Spleen (tissue), 11 donors: ENCODE results near the gene VAMP1. TPM values are rescaled to one million over a fixed set of nuclear protein-coding genes. Genes with fewer than 3 reads are reported as not detected.

Experiments
- DNase-seq: peaks from one replicate; pipeline ENCODE4 v3.0.0-alpha.2; 2020
- H3K27ac ChIP-seq, 8 donors: fragments of 200-600 bp; sonication (generic) in 7 of 8; 1 replicate in 4 of 8; 2 replicates in 4 of 8; pipeline versions ENCODE4 v1.5.0 to v1.8.0; 2016 to 2021; ENCODE audit warnings: inconsistent platforms in 4 of 8, mild to moderate bottlenecking in 4 of 8, moderate library complexity in 1 of 8
- H3K27me3 ChIP-seq, 7 donors: fragments of 200-600 bp; sonication (generic) in 6 of 7; replicated peaks in 1 of 7; 1 replicate in 4 of 7; 2 replicates in 3 of 7; pipeline versions ENCODE4 v1.5.0 to v1.8.0; 2016 to 2021; ENCODE audit warnings: inconsistent platforms in 3 of 7, mild to moderate bottlenecking in 1 of 7
- H3K36me3 ChIP-seq, 6 donors: fragments of 200-600 bp; sonication (generic) in 5 of 6; 1 replicate in 4 of 6; 2 replicates in 2 of 6; pipeline versions ENCODE4 v1.5.0 to v1.8.0; 2016 to 2021; ENCODE audit warnings: inconsistent platforms in 2 of 6
- H3K4me1 ChIP-seq, 6 donors: fragments of 200-600 bp; sonication (generic) in 5 of 6; 1 replicate in 3 of 6; 2 replicates in 3 of 6; pipeline versions ENCODE4 v1.5.0 to v1.8.0; 2016 to 2021; ENCODE audit warnings: inconsistent platforms in 3 of 6
- H3K4me3 ChIP-seq, 8 donors: fragments of 200-600 bp; sonication (generic) in 7 of 8; 1 replicate in 4 of 8; 2 replicates in 4 of 8; pipeline versions ENCODE4 v1.5.0 to v1.8.0; 2016 to 2021; ENCODE audit warnings: inconsistent platforms in 4 of 8, mild to moderate bottlenecking in 4 of 8, moderate library complexity in 2 of 8
- H3K9me3 ChIP-seq, 8 donors: fragments of 200-600 bp; sonication (generic) in 7 of 8; 1 replicate in 4 of 8; 2 replicates in 4 of 8; pipeline versions ENCODE4 v1.5.0 to v1.8.0; 2016 to 2021; ENCODE audit warnings: inconsistent platforms in 4 of 8
- CTCF ChIP-seq, 11 experiments: fragments of 200-600 bp in 7 of 11; fragments of 450-650 bp in 4 of 11; sonication (generic) in 4 of 11; IDR thresholded peaks in 8 of 11; conservative IDR thresholded peaks in 3 of 11; 1 replicate in 7 of 11; 2 replicates in 4 of 11; pipeline versions ENCODE4 v1.4.0 to v1.8.0; 2016 to 2021; ENCODE audit warnings: antibody characterized with exemption in 11 of 11, inconsistent platforms in 4 of 11, mild to moderate bottlenecking in 1 of 11
- POLR2A ChIP-seq, 3 donors: fragments of 450-650 bp; IDR thresholded peaks; one replicate each; pipeline ENCODE4 v1.5.1; 2017; ENCODE audit warnings: antibody characterized with exemption in 3 of 3, mild to moderate bottlenecking in 1 of 3
- POLR2AphosphoS5 ChIP-seq, 3 donors: sonication (generic); formaldehyde crosslinking; IDR thresholded peaks; one replicate each; pipeline ENCODE4 v1.5.1; 2017; ENCODE audit warnings: antibody characterized with exemption in 3 of 3
- WGBS, 5 donors: extraction: QIAGEN DNeasy Blood & Tissue Kit in 3 of 5; methylation state at CpG; one replicate each; pipeline versions ENCODE4 v1.1.5 to v1.1.7; 2013 to 2018; 5-methylcytosine and 5-hydroxymethylcytosine counted together
- intact Hi-C: fragments of 100-400 bp; cut with DNase I; formaldehyde crosslinking; loops from one replicate; pipeline ENCODE4 v1.15.0; 2023; ENCODE audit warnings: low total_unique reads
- polyA plus RNA-seq, 3 donors: library from polyadenylated mRNA; stranded (reverse); fragments of 200-250 nt; gene quantifications; one replicate each; pipeline ENCODE4 v1.2.1, GENCODE V29; 2013
- total RNA-seq, 7 donors: library from RNA; depleted of rRNA in 3 of 7; stranded (reverse); fragments of >200 nt in 3 of 7; fragmentation: NEBNext Ultra II Directional in 4 of 7; extraction: Animal tissue kit (Norgen Biotek cat#: 25700) in 4 of 7; gene quantifications; one replicate each; pipeline versions ENCODE4 v1.1.0 to v1.2.1, GENCODE V29; 2016 to 2021
- donor health status: healthy with polysubstance abuse.
- donor health status: DM: no; HTN: no; CAD: no; lungs with moderate emphysema.
- donor health status: DM: no; HTN: no; CAD: no.
- donor health status: Bipolar disorder and iron deficiency.
- donor health status: healthy.
- donor health status: DM: no; HTN: no; CAD: no.
- donor health status: DM: yes; HTN: yes; CAD: no.

VAMP1 gene
- total and polyA plus RNA-seq, 10 donors: 11.0 to 32.5 (median 21.0) TPM

GRCh38 chr12:6444031-6444430 is 26.4 kb downstream of the VAMP1 start:
- intact Hi-C loops: no loop called here
- peaks cover 0 to 25% (median 2%) of the 10 kb centered on the region in 6 donors for H3K36me3 ChIP-seq
- no peaks in the 10 kb centered on the region for H3K9me3 ChIP-seq
- no peaks in the 10 kb centered on the region for H3K27me3 ChIP-seq
- WGBS, 5 donors: 62 to 77% (median 73%) methylated on average over 4 of the region's 4 CpGs
- H3K4me3 ChIP-seq: peak overlapping the region in 1 of 8 donors; percentile 76
- peak overlapping the region; percentile 53 to 90 (median 76) for H3K27ac ChIP-seq
- no peak for DNase-seq
- peaks cover 0 to 67% (median 34%) of the 10 kb centered on the region in 6 donors for H3K4me1 ChIP-seq
- TF ChIP-seq POLR2AphosphoS5 (IDR thresholded peaks at IDR 0.05) (no peak), POLR2A (IDR thresholded peaks at IDR 0.05) (no peak), CTCF (IDR thresholded peaks at IDR 0.05 in 8 of 11, conservative IDR thresholded peaks at IDR 0.05 in 3 of 11) (no peak)

- peaks cover 0 to 25% (median 2%) of the 10 kb centered on the region in 6 donors for H3K36me3 ChIP-seq
- 31 to 37% (median 34%) methylated on average over 9 of the region's 9 CpGs for WGBS, 5 donors
- H3K4me1 ChIP-seq: peaks cover 0 to 62% (median 34%) of the 10 kb centered on the region in 6 donors
- peak overlapping the region; percentile 53 to 90 (median 76) for H3K27ac ChIP-seq
- no peaks in the 10 kb centered on the region for H3K9me3 ChIP-seq
- no peaks in the 10 kb centered on the region for H3K27me3 ChIP-seq
- intact Hi-C loops: no loop called here
- peak in 1 of 3 donors; percentile 44 for TF ChIP-seq POLR2AphosphoS5 (IDR thresholded peaks at IDR 0.05)
- TF ChIP-seq POLR2A (IDR thresholded peaks at IDR 0.05): no peak
- no peak for TF ChIP-seq CTCF (IDR thresholded peaks at IDR 0.05 in 8 of 11, conservative IDR thresholded peaks at IDR 0.05 in 3 of 11)
- peak overlapping the region in 1 of 8 donors; percentile 5 for H3K4me3 ChIP-seq
- DNase-seq: no peak
Measured at GRCh38 chr12:6443361-6443983, 27.0 kb downstream of the VAMP1 start.

- Histone ChIP-seq H3K27me3 (no peaks in the 10 kb centered on the region), H3K9me3 (no peaks in the 10 kb centered on the region), H3K36me3 (peaks cover 0 to 18% (median 2%) of the 10 kb centered on the region in 6 donors), H3K27ac (peak overlapping the region in 7 of 8 donors; percentile 53 to 90 (median 83)), H3K4me3 (no peak overlapping the region), H3K4me1 (peaks cover 0 to 55% (median 30%) of the 10 kb centered on the region in 6 donors)
- TF ChIP-seq POLR2AphosphoS5 (IDR thresholded peaks at IDR 0.05): no peak
- TF ChIP-seq POLR2A (IDR thresholded peaks at IDR 0.05): no peak
- TF ChIP-seq CTCF (IDR thresholded peaks at IDR 0.05 in 8 of 11, conservative IDR thresholded peaks at IDR 0.05 in 3 of 11): no peak
- intact Hi-C loops: no loop called here
- WGBS, 5 donors: 71 to 83% (median 76%) methylated on average over 9 of the region's 9 CpGs
- DNase-seq: no peak
Measured at GRCh38 chr12:6442836-6443235, 27.6 kb downstream of the VAMP1 start.

GRCh38 chr12:6440391-6440790 is 30.1 kb downstream of the VAMP1 start:
- H3K27me3 ChIP-seq: no peaks in the 10 kb centered on the region
- no peak overlapping the region for H3K4me3 ChIP-seq
- 13 to 21% (median 13%) methylated on average over 1 of the region's 1 CpG for WGBS, 5 donors
- no peaks in the 10 kb centered on the region for H3K36me3 ChIP-seq
- TF ChIP-seq POLR2AphosphoS5 (IDR thresholded peaks at IDR 0.05): no peak
- TF ChIP-seq CTCF (IDR thresholded peaks at IDR 0.05 in 8 of 11, conservative IDR thresholded peaks at IDR 0.05 in 3 of 11): no peak
- no peak for TF ChIP-seq POLR2A (IDR thresholded peaks at IDR 0.05)
- H3K9me3 ChIP-seq: no peaks in the 10 kb centered on the region
- no peak overlapping the region for H3K27ac ChIP-seq
- DNase-seq: no peak
- intact Hi-C loops: no loop called here
- peaks cover 0 to 31% (median 20%) of the 10 kb centered on the region in 6 donors for H3K4me1 ChIP-seq
